Subcutaneous adipose tissue (tissue), 4 donors: ENCODE measurements around the gene CEP126. TPM values are rescaled to one million over a fixed set of nuclear protein-coding genes. Genes with fewer than 3 reads are reported as not detected.

Source experiments
- CTCF ChIP-seq: fragments of 450-650 bp; IDR thresholded peaks from one replicate; pipeline ENCODE4 v1.5.1; 2016; ENCODE audit warnings: low read depth, mild to moderate bottlenecking, control low read depth, antibody characterized with exemption, moderate library complexity
- total RNA-seq, 4 donors: library from RNA; depleted of rRNA; stranded (reverse); fragments of >200 nt; gene quantifications; one replicate each; pipeline ENCODE4 v1.1.0, GENCODE V29; 2016

Gene CEP126
- total RNA-seq, 4 donors from 2014 or later, result 8.7 to 20.7 (median 15.6) TPM

GRCh38 chr11:102017026-102017425 is 102.2 kb downstream of the CEP126 start:
- TF ChIP-seq CTCF, result no peak

GRCh38 chr11:102026217-102026616 is 111.4 kb downstream of the CEP126 start:
- TF ChIP-seq CTCF, result no peak

- no peak for TF ChIP-seq CTCF
Observed at GRCh38 chr11:102026959-102027358, 112.1 kb downstream of the CEP126 start.

DNA sequence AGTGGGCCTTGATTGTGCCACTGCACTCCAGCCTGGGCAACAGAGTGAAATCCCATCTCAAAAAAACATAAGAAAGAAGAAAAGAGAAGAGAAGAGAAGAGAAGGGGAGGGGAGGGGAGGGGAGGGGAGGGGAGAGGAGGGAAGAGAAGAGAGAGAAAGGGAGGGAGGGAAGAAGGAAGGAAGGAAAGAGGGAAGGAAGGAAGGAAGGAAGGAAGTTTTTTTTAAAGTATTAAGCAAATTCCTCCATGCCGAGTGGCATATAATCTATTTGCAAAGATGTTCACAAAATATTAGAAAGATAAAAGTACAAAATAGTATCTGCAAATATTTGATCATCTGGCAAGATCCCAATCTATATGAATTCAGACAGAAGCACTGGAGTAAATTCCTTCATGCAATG is 121.9 kb downstream of the CEP126 start:
- no peak for TF ChIP-seq CTCF

DNA sequence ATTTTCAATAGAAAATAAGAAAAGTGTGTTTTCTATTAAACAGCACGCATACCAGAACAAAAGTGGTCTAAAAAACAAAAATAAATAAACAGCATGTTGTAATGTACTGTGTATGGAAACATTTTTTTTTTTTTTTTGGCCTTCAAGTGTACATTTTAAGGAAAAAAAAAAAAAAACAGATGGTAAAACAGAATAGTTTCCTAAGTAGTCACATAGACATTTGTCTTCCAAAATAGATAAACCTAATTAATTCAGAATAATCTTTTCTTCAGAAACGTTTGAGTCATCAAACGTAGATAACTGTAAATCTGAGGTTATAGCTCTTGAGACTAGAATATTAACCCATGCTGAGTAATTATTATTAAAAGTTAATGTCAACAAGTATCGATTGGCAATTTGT is 132.0 kb downstream of the CEP126 start:
- no peak for TF ChIP-seq CTCF

- no peak for TF ChIP-seq CTCF
Observed at GRCh38 chr11:102047305-102047924, 132.6 kb downstream of the CEP126 start, which contains the start of gene CFAP300. Gene CFAP300 (plus strand): TSS chr11:102047437. CDS start chr11:102047471, 34 bp downstream.

Other genes starting within 250 kb of the CEP126 start
- gene ANGPTL5, start 1.5 kb downstream of the CEP126 start, total RNA-seq, result 1 to 10 TPM; 1.5 to 9.2 (median 4.2) TPM
- 10 to 100 TPM in 1 of 4 donors, 1 to 10 TPM in 2, under 1 TPM in 1; 0.94 to 14.0 (median 2.6) TPM for gene CFAP300, start 132.4 kb downstream of the CEP126 start, total RNA-seq
- gene YAP1, start 195.4 kb downstream of the CEP126 start, total RNA-seq, result 100 to 1,000 TPM; 122 to 202 (median 170) TPM